ENCODE results near the gene SLIT3. TPM values are rescaled to one million over a fixed set of nuclear protein-coding genes. Genes with fewer than 3 reads are reported as not detected.
A peak's percentile ranks its signal among the peaks of the same experiment; 100 is the strongest.
"Not testable (repeated sequence)": the region's sequence is repeated elsewhere in the genome, so short reads cannot be mapped to it uniquely, and the experiment has no call there.

The SLIT3 gene
- total RNA-seq, 1 donor from 2014 or later = 82.6 TPM

DNA sequence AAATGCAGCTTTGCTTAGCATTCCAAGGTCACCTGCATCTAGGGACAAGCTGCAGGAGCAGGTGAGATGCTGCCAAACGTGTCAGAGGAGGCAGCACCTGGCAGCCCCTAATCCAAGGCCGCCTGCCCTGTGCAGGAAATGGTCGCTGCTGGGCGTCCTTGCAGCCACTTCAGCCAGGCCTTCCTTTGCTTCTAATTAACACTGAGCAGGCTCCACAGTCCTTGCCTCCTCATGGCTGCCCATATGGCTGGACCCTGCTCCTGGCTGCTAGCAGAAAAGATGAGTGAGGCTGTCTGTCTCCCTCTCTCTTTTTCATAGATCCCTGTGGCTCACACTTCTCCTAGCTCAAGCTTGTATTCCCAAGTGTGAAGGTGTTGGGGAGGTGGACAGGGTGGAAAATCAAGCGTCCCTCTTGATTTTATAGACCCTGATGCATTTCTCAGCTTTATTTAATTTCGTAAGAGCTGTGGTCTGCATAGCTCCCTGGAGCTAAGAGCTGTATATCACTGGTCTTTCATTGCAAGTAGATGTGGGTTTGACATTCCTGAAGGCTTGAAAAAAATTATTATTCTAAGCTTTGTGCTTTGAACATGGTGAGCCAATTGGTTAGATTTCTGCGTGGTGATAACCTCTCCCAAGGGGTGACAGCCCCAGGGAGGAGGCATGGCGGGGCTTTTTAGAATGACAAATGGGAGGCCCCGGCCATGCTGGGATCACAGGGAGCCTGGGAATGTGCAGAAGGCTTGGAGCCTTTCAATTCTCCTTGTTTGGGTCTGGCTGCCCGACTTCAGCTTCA is 193.8 kb downstream of the SLIT3 start:
- peak; percentile 65 for DNase-seq (ENCODE audit: low spot score)

DNA sequence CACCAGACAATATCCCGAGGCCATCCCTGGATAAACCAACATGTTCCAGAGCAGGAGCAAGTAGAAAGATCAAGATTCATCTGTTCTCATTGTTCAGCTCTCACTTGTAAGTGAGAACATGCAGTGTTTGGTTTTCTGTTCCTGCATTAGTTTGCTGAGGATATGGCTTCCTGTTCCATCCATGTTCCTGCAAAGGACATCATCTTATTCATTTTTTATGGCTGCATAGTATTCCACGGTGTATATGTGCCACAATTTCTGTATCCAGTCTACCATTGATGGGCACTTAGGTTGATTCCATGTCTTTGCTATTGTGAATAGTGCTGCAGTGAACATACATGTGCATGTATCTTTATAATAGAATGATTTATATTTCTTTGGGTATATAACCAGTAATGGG is 195.4 kb downstream of the SLIT3 start:
- not testable (repeated sequence) for DNase-seq (ENCODE audit: low spot score)

DNA sequence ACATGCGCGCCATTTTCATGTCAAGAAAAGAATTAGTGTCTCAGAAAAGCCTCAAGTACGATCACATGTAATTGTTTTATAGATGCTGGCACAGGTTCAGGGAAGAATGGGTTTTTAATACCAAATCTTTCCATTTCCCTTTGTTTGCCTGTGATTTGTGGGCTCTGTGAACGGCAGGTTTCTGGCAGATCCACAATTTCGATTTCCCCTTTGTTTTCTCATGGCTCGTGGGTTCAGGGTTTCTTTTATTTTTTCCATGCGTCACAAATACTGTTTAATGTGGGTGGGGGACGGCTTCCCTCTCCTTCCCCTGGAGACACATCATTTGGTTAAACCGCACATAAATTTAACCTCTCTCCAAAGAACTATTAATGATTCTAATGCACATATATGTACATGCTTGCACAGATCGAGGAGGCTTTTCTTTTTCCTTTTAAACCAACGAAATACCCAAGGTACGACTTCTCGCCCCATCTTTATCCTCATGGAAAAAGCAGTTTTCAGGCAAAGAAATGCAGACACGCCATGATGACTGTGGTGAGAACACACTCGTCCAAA is 195.9 kb downstream of the SLIT3 start:
- no peak for DNase-seq (ENCODE audit: low spot score)

DNA sequence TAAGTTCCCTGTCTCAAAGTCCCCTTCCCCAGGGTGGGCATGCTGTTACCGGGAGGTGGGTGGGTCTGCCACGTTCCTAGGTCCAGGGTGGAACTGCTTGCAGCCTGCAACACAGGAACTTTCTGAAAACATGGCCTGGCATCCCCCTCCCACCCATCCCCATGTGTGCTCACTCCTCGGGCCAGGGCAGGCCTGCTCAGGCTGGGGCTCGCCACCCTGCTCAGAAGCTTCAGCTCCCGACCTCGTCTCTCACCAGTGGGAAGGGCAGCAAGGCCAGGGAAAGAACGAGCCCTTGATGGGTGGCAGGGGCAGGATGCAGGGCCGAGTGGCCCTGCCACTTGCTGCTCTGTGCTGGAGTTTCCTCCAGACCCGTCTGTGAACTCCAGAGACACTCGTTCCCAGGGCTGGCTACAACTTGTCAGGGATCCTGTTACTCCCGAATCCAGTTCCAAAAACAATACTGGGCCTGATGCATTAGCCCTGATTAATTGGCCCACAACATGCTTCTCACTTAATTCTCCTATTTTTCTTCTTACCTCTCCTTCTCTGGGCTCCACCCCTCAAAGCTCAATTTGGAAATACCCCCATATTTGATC is 197.3 kb downstream of the SLIT3 start:
- DNase-seq (ENCODE audit: low spot score) = no peak

DNA sequence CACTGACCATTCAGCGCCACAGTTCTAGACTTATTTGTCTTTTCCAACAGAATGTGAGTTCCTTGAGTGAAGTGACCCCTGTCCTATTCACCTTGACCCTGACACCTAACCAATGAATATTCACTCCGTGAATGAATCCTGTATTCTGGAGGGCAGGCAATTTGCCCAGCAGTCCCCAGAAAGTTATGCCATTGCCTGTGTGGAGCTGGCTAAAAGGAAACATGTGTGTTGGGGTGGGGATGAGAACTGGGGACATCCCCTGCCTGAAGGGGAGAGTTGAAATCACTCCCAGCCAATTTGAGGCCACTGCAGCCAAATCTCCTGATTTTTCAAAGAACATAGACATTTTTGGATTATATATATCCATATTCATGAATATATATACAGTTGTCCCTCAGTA is 199.0 kb downstream of the SLIT3 start:
- no peak for DNase-seq (ENCODE audit: low spot score)

DNA sequence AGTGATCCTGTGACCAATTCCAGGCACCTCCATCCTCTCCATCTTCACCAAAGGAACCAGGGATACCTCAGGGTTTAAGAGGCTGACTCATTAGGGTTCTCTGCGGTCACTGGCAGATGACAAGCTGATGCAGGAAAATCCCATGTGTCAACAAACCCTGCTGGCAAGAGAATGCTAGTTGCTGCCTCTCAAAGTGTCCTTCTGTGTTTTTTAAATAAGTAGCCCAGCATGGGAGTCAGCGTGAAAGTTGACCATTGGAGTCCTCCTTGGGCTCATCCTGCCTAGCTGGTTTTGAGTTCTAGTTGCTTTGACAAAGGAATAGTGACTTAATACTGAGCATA is 200.2 kb downstream of the SLIT3 start:
- no peak for DNase-seq (ENCODE audit: low spot score)

DNA sequence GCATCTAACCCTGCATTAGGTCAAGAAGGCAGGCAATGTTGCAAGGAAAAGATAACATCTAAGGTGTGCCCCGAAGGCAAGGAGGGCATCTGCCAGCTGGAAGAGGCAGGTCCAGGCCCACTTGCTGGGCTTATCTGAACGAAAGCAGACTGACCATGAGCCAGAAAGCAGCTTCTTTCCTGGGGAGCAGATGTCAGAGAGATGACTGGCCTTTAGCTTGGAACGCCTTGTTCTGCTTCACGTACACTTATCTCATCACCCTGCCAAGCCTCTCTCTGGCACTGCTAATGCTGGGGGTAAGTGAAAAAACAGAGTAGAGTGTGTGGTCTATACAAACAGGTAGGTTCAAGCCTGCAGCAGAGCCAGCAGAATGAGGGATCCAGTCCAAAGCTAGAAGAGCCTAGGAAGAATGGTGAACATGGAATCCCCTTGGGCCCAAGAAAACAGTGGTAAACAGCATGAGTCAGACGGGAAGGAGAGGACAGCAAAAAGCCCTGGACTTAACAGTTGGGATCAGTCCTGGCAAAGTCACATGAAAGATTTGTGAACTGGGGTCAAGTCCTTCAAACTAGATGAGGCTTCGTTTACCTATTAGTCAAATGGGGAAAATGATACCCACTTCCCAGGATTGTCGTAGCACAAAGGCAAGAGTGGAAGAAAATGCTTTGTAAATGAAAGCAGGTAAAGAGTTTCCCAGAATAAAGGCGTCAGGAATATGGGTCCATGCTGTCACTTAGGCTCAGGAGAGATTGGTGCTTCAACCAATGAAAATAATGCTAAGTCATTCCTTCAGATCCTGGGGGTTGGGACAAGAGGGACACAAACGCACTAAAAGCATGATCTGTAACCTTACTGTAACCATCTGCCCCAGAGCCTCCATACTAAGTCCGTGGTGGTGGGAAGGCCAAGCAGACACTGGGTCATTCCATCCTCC is 200.9 kb downstream of the SLIT3 start:
- no peak for DNase-seq (ENCODE audit: low spot score)

DNA sequence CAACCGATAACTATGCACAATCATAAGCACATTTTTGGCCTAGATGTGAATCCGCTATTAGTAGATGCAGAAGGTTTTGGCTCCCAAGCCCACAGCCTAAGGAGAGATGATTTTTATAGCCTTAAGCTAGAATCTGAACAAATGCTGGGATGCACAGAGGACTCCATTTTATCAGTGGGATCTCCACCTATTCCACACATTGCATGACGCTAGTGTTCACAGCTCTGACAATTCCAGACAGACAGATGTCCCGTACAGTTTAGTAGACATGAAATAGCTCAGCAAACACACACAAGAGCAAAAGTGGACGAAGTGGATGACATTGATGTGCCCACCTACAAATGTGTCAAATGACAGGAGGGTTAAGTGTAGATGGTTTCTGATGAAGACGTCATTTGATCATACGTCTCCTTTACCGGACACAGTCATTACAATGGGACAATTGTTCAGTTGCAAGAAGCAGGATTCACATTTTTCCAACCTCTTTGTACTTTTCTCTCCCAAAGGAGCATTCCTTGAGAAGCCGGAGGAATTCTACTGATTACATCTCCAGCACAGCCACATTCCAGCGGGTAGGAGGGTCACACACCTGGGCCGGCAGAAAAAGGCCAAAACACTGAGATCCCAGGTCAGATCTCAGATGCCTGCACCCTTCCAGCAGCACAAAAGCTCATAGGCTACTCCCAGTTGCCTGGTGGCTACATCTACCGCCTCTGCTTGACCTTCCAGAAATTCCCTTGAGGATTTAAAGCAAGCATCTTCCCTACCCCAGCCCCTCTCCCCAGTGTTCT is 202.4 kb downstream of the SLIT3 start:
- DNase-seq (ENCODE audit: low spot score) = no peak

DNA sequence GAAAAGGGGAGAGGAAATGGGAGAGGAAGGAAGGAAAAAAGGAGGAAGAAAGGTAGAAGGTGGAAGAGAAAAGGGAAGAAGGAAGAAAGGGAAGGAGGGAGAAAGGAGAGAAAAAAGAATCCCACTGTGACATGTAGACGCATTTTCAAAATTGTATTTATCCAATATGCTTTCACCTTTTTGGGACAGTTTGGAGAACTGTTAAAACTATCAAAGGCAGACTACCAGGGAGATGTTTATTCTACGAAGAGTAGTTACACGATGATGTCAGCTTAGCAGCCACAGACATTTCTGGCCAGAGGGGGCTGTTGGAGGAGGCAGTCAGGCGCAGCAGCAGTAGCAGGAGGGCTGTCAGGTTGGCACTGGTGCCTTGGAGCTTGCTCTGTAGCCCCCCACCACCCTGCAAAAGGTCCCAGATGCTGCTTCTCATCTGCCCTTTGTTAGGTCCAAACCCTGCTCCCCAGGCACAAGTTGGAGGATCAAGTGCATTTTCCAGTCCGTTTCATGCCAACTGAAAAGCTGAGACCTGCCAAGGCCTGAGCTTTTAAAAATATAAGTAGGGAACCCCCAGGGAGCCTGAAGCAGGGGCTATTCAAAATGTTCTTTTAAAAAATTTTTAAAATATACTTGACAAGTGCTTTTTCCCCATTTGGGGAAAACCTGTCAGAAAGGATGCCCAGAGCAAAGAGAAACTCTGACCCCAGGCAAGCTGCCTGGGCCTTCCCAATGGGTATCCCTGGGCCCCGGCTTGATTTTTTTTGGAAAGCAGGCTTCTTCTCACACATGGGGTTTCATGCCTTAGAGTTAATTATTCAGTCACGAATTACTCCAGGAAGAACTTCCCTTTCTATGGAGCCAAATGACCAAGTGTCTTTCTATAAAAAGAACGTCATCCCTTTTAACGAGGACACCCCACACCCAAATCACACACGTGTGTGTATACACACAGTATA is 203.3 kb downstream of the SLIT3 start:
- DNase-seq (ENCODE audit: low spot score) = peak; percentile 46

DNA sequence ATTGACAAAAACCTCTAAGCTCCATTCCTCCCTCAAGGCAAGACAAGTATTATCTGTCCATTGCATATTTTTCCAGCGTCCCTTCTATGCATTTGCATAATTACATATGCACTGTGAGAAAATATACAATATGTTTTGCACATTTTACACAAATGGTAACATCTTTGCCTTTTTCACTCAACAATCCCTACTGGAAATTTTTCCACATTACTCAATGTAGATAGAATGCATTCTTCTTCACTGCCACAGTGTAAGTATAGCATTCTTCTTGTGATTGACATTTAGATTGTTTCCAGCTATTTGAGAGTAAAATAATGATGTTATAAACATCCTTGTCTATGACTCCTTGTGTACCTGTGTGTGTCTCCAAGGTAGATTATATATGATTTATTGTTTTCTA is 205.0 kb downstream of the SLIT3 start:
- DNase-seq (ENCODE audit: low spot score) = no peak

DNA sequence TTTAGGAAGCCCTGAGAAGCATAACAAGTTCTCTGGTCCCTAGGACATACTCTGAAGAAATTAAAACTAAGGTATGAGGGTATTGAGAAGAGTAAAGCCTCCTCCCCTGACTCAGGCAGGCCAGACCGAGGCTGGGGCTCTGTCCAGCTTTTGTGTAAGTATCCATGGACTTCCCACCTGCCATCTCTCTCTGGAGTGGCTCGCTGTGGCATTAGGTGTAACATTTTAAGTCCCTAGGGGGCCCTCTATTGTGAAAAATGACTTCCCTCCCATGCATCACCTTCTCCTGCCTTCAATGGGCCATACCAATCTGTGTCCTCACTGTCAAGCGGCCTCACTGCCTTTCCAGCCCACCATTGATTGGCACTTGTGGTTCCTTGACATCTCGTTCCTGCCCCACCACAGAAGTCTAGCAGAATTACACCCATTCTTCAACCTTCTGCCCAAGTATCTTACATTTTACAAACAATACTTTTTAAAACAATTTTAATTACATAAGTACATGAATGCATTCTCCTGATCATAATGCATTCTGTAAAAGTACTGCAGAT is 205.5 kb downstream of the SLIT3 start:
- DNase-seq (ENCODE audit: low spot score) = no peak

DNA sequence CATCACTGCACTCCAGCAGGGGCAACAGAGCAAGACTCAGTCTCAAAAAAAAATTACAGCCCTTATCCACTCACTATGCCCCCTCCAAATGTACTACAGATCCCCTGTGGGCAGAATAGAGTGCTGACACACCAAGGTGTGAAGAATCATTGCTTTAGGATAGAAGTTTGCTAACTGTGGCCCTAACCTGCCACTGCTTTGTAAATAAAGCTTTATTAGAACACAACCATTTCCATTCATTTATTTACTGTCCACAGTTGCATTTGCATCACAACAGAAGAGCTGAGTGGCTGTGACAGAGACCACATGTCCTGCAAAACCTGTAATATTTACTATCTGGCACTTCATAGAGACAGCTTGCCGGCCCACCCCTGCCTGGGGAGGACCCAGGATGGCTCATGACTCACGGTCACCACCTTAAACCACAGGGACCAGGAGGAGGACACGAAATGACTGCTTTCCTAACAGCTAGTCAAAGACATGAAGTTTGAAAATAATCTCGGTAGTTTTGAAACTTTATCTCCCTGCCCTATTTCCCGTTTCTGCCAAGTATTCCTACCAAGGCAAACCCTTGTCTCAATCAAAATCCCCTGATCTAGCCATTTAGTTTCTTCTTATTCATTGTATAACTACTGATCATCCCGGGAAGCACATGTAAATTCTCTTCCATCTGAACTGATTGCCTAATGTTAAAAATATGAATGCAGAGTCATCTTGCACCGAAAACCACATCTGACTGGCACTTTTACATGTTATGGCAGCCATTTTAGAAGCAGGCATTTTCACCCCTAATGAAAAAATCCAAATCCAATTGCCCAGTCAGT is 206.1 kb downstream of the SLIT3 start:
- DNase-seq (ENCODE audit: low spot score) = peak; percentile 74

DNA sequence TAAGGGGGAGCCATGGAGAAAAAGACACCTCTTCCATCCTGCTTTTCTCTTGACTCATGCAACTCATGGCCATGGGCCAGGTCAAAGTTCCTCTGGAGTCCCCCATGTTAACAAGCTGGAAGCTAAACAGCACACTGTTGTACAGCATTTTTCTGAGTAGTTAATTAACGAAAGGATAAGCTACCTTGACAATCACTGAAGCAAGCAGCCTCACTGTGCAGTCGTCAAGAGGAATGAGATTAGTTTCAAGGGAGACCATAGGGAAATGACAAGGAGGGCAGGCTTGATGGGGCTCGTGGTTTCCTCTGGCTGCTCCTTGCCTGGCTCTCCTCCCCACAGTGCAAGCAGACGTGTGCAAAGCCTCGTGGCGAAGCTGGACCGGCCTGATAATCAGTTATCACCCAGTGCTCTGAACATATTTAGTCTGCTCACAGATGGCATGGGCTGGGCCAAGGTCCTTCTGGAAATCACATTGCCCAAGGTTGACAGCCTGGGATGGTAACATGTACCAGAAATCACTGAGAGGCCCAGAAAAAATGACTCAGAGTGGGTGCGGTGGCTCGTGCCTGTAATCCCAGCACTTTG is 209.5 kb downstream of the SLIT3 start:
- no peak for DNase-seq (ENCODE audit: low spot score)

DNA sequence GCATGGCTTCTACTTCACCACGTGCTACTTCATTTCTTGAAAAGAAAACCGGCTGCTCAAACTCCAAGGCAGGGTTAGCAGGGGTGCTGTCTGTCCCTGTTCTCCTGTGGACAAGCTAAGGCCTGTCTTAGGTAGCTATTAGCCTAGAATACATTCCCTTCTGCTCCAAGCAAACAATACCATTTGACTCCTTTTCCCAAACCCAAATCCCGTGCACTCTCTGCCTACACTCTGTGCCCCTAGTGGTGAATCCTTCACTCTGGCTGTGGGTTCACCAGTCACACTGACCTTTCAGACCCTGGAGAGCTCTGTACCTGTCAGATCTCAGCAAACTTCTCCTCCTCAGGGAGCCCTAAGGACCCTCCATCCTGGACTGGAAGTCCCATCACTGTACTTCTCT is 211.6 kb downstream of the SLIT3 start:
- DNase-seq (ENCODE audit: low spot score) = no peak

DNA sequence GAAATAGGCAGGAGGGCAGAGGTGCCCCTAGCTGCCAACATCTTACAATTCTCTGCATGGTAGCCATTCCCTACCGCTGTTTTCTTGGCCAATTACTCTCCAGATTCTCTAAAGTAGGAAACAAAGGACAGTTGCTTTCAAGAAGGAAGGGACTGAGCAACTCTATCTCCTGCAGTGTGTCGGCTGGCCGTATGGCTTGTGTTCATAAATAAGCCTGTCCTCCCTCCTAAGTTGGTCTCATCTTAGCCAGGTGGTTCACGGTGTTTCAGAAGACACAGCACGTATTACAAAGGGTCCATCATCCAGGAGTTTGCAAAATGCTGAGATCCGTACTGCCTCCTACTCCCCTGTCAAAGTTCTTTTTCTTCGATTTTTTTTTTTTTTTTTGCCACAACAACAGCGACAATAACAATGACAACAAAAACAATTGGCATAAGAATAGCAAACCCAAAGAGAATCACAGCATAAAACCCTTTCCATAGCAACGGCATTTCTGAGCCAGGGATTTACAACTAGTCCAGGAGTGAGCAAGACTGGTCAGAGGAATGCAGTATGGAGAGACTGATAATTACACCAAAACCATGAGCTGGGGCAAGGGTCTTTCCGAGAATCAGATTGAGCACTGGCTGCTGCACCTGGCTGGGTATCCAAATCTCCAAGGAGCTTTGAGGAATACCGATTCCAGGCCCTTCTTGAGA is 212.8 kb downstream of the SLIT3 start:
- no peak for DNase-seq (ENCODE audit: low spot score)

DNA sequence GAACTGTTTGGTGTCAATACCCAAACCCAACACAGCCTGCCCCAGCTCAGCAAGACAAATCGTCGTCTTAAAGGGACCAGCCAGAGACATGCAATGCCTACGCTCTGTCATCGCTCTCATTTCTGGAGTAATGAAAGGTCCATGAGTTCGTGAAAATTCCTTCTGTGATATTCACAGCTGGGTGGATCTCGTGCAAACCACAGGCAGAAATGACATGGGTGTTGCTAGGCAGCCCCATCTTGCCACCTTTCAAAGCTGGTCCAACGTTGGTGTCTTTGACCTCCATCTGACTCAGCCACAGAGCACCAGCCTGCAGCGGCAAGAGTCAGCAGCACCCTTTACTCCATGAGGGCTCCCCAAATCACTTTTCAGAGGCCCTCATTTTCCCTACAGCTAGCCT is 215.3 kb downstream of the SLIT3 start:
- no peak for DNase-seq (ENCODE audit: low spot score)

DNA sequence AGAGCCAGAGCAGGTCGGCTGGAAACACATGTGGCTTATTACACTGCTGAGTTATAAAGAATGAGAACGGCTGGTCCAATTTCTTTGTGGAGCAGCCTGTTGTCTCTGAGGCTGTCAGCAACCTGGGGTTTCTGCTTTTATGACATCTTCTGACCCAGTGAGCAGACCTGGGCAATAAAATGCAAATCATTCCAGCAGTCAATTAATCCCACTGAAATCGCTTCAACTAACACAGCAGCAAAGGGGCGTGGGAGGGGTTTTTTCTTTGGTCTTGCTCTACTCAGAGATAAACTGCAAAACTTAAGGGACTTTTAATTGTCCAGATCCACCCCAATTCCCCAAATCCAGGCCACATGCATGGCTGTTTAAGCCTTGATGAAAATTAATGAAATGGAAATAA is 215.7 kb downstream of the SLIT3 start:
- no peak for DNase-seq (ENCODE audit: low spot score)

DNA sequence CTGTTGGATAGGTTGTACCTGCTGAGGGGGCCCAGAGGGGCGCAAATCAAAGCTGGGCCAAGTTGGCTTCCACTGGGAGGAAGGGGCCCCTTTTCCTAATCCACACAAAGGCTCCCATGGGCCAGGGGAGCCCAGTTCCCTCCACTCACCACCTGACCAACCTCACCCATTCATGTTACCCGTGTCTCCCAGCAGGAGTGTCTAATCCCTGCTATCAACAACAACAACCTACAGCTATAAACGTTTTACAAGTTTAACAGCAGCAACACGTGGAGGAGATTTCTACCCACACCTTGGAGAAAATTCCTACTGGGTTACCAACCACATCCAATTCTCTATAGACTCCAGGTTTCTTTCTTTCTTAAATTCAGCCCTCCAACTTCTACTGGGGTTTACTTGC is 216.2 kb downstream of the SLIT3 start:
- no peak for DNase-seq (ENCODE audit: low spot score)

All from umbilical cord (tissue), 2 donors.